ENCODE data around the gene HS6ST3. TPM values are rescaled to one million over a fixed set of nuclear protein-coding genes. Genes with fewer than 3 reads are reported as not detected.
"Not testable (repeated sequence)": the region's sequence is repeated elsewhere in the genome, so short reads cannot be mapped to it uniquely, and the experiment has no call there.

HS6ST3 gene
- total RNA-seq, 3 donors from 2014 or later: not detected

- H3K9me3 Mint-ChIP-seq: no peaks in the 10 kb centered on the region
- H3K4me3 Mint-ChIP-seq: no peak overlapping the region
- no peaks in the 10 kb centered on the region for H3K27me3 Mint-ChIP-seq (ENCODE audit: low read depth)
- no peaks in the 10 kb centered on the region for H3K36me3 Mint-ChIP-seq (ENCODE audit: insufficient read depth)
- no peaks in the 10 kb centered on the region for H3K4me1 Mint-ChIP-seq (ENCODE audit: low read depth)
- DNase-seq (no peak), ATAC-seq (no peak)
Measured at GRCh38 chr13:96511587-96511986, 421.7 kb downstream of the HS6ST3 start.

GRCh38 chr13:96519380-96519779 lies 429.5 kb downstream of the HS6ST3 start:
- no peak for ATAC-seq
- Mint-ChIP-seq H3K4me3 (no peak overlapping the region), H3K27me3 (ENCODE audit: low read depth) (no peaks in the 10 kb centered on the region), H3K9me3 (peaks cover 11% of the 10 kb centered on the region), H3K4me1 (ENCODE audit: low read depth) (no peaks in the 10 kb centered on the region), H3K36me3 (ENCODE audit: insufficient read depth) (no peaks in the 10 kb centered on the region)
- DNase-seq: no peak

- H3K4me1 Mint-ChIP-seq (ENCODE audit: low read depth); ATAC-seq; H3K27me3 Mint-ChIP-seq (ENCODE audit: low read depth); H3K36me3 Mint-ChIP-seq (ENCODE audit: insufficient read depth); H3K4me3 Mint-ChIP-seq; DNase-seq: not testable (repeated sequence)
- peaks cover 11% of the 10 kb centered on the region for H3K9me3 Mint-ChIP-seq
Measured at GRCh38 chr13:96524398-96525020, 434.6 kb downstream of the HS6ST3 start.

- no peaks in the 10 kb centered on the region for H3K27me3 Mint-ChIP-seq (ENCODE audit: low read depth)
- no peak overlapping the region for H3K4me3 Mint-ChIP-seq
- H3K9me3 Mint-ChIP-seq: peaks cover 11% of the 10 kb centered on the region
- no peak for DNase-seq
- no peak for ATAC-seq
- H3K4me1 Mint-ChIP-seq (ENCODE audit: low read depth): no peaks in the 10 kb centered on the region
- no peaks in the 10 kb centered on the region for H3K36me3 Mint-ChIP-seq (ENCODE audit: insufficient read depth)
Measured at GRCh38 chr13:96525715-96526114, 435.8 kb downstream of the HS6ST3 start.

- Mint-ChIP-seq H3K4me3 (no peak overlapping the region), H3K4me1 (ENCODE audit: low read depth) (no peaks in the 10 kb centered on the region), H3K36me3 (ENCODE audit: insufficient read depth) (no peaks in the 10 kb centered on the region), H3K27me3 (ENCODE audit: low read depth) (no peaks in the 10 kb centered on the region), H3K9me3 (peaks cover 5% of the 10 kb centered on the region)
- ATAC-seq: no peak
- no peak for DNase-seq
Measured at GRCh38 chr13:96527497-96527896, 437.6 kb downstream of the HS6ST3 start.

GRCh38 chr13:96532804-96533203 lies 442.9 kb downstream of the HS6ST3 start:
- Mint-ChIP-seq H3K4me3 (no peak overlapping the region), H3K36me3 (ENCODE audit: insufficient read depth) (no peaks in the 10 kb centered on the region), H3K4me1 (ENCODE audit: low read depth) (no peaks in the 10 kb centered on the region), H3K9me3 (no peaks in the 10 kb centered on the region), H3K27me3 (ENCODE audit: low read depth) (no peaks in the 10 kb centered on the region)
- ATAC-seq (no peak), DNase-seq (no peak)

GRCh38 chr13:96533408-96533807 lies 443.5 kb downstream of the HS6ST3 start:
- Mint-ChIP-seq H3K36me3 (ENCODE audit: insufficient read depth) (no peaks in the 10 kb centered on the region), H3K9me3 (no peaks in the 10 kb centered on the region), H3K4me1 (ENCODE audit: low read depth) (no peaks in the 10 kb centered on the region), H3K27me3 (ENCODE audit: low read depth) (no peaks in the 10 kb centered on the region), H3K4me3 (no peak overlapping the region)
- DNase-seq (no peak), ATAC-seq (no peak)

GRCh38 chr13:96539791-96540190 lies 449.9 kb downstream of the HS6ST3 start:
- Mint-ChIP-seq H3K36me3 (ENCODE audit: insufficient read depth) (no peaks in the 10 kb centered on the region), H3K4me3 (no peak overlapping the region), H3K4me1 (ENCODE audit: low read depth) (no peaks in the 10 kb centered on the region), H3K9me3 (peaks cover 3% of the 10 kb centered on the region), H3K27me3 (ENCODE audit: low read depth) (no peaks in the 10 kb centered on the region)
- no peak for DNase-seq
- no peak for ATAC-seq

GRCh38 chr13:96540670-96541069 lies 450.8 kb downstream of the HS6ST3 start:
- Mint-ChIP-seq H3K36me3 (ENCODE audit: insufficient read depth) (no peaks in the 10 kb centered on the region), H3K4me3 (no peak overlapping the region), H3K9me3 (peaks cover 3% of the 10 kb centered on the region), H3K27me3 (ENCODE audit: low read depth) (no peaks in the 10 kb centered on the region), H3K4me1 (ENCODE audit: low read depth) (no peaks in the 10 kb centered on the region)
- no peak for DNase-seq
- ATAC-seq: no peak

- peaks cover 3% of the 10 kb centered on the region for H3K9me3 Mint-ChIP-seq
- no peaks in the 10 kb centered on the region for H3K36me3 Mint-ChIP-seq (ENCODE audit: insufficient read depth)
- ATAC-seq: no peak
- H3K4me3 Mint-ChIP-seq: no peak overlapping the region
- H3K4me1 Mint-ChIP-seq (ENCODE audit: low read depth): no peaks in the 10 kb centered on the region
- DNase-seq: no peak
- no peaks in the 10 kb centered on the region for H3K27me3 Mint-ChIP-seq (ENCODE audit: low read depth)
Measured at GRCh38 chr13:96542986-96543385, 453.1 kb downstream of the HS6ST3 start.

- no peaks in the 10 kb centered on the region for H3K4me1 Mint-ChIP-seq (ENCODE audit: low read depth)
- no peaks in the 10 kb centered on the region for H3K36me3 Mint-ChIP-seq (ENCODE audit: insufficient read depth)
- H3K27me3 Mint-ChIP-seq (ENCODE audit: low read depth): no peaks in the 10 kb centered on the region
- H3K4me3 Mint-ChIP-seq: no peak overlapping the region
- DNase-seq: no peak
- ATAC-seq: no peak
- peaks cover 5% of the 10 kb centered on the region for H3K9me3 Mint-ChIP-seq
Measured at GRCh38 chr13:96544957-96545356, 455.1 kb downstream of the HS6ST3 start.

- Mint-ChIP-seq H3K36me3 (ENCODE audit: insufficient read depth) (no peaks in the 10 kb centered on the region), H3K9me3 (peaks cover 5% of the 10 kb centered on the region), H3K4me3 (no peak overlapping the region), H3K27me3 (ENCODE audit: low read depth) (no peaks in the 10 kb centered on the region), H3K4me1 (ENCODE audit: low read depth) (no peaks in the 10 kb centered on the region)
- ATAC-seq: no peak
- DNase-seq: no peak
Measured at GRCh38 chr13:96546463-96546862, 456.6 kb downstream of the HS6ST3 start.

GRCh38 chr13:96551546-96551945 lies 461.6 kb downstream of the HS6ST3 start:
- no peak for ATAC-seq
- H3K9me3 Mint-ChIP-seq: peaks cover 10% of the 10 kb centered on the region
- no peaks in the 10 kb centered on the region for H3K27me3 Mint-ChIP-seq (ENCODE audit: low read depth)

GRCh38 chr13:96552559-96552958 lies 462.7 kb downstream of the HS6ST3 start:
- DNase-seq (no peak), ATAC-seq (no peak)
- H3K36me3 Mint-ChIP-seq (ENCODE audit: insufficient read depth): no peaks in the 10 kb centered on the region
- no peak overlapping the region for H3K4me3 Mint-ChIP-seq
- H3K9me3 Mint-ChIP-seq: peaks cover 10% of the 10 kb centered on the region
- H3K4me1 Mint-ChIP-seq (ENCODE audit: low read depth): no peaks in the 10 kb centered on the region
- H3K27me3 Mint-ChIP-seq (ENCODE audit: low read depth): no peaks in the 10 kb centered on the region

More at GRCh38 chr13:96551546-96551945, 461.6 kb downstream of the HS6ST3 start:
- no peak for DNase-seq
- no peak overlapping the region for H3K4me3 Mint-ChIP-seq
- H3K4me1 Mint-ChIP-seq (ENCODE audit: low read depth): no peaks in the 10 kb centered on the region
- H3K36me3 Mint-ChIP-seq (ENCODE audit: insufficient read depth): no peaks in the 10 kb centered on the region

- H3K9me3 Mint-ChIP-seq: peaks cover 5% of the 10 kb centered on the region
- no peak for ATAC-seq
- no peaks in the 10 kb centered on the region for H3K36me3 Mint-ChIP-seq (ENCODE audit: insufficient read depth)
Measured at GRCh38 chr13:96553796-96554195, 463.9 kb downstream of the HS6ST3 start.

GRCh38 chr13:96573563-96573962 lies 483.7 kb downstream of the HS6ST3 start:
- ATAC-seq (no peak), DNase-seq (no peak)
- H3K4me3 Mint-ChIP-seq: no peak overlapping the region
- no peaks in the 10 kb centered on the region for H3K27me3 Mint-ChIP-seq (ENCODE audit: low read depth)
- no peaks in the 10 kb centered on the region for H3K4me1 Mint-ChIP-seq (ENCODE audit: low read depth)
- no peaks in the 10 kb centered on the region for H3K36me3 Mint-ChIP-seq (ENCODE audit: insufficient read depth)
- H3K9me3 Mint-ChIP-seq: no peaks in the 10 kb centered on the region

More at GRCh38 chr13:96553796-96554195, 463.9 kb downstream of the HS6ST3 start:
- no peak for DNase-seq
- H3K4me1 Mint-ChIP-seq (ENCODE audit: low read depth): no peaks in the 10 kb centered on the region
- H3K27me3 Mint-ChIP-seq (ENCODE audit: low read depth): no peaks in the 10 kb centered on the region
- no peak overlapping the region for H3K4me3 Mint-ChIP-seq
